ENCODE results near the gene AURKA.

DNA sequence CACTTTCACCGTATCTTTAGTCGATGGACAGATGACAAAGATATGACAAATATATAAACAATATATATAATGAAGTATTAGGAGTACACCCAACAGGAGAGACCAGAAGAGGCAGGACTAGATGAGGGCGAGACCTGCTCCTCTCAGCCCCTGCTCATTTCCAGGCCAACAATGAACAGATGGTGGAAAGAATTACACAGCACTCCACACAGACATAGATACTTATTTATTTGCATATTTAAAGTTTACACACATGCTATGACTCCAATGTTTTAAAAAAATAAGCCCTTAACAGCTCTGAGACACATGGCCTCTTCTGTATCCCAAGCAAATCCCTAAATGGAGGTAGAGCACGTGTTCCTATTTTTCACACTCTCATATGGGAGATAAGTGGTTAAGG is 22.8 kb downstream of the AURKA start:
- no peak for TF ChIP-seq CTCF (IDR thresholded peaks at IDR 0.05)
- TF ChIP-seq POLR2AphosphoS5 (IDR thresholded peaks at IDR 0.05) = no peak
- no peak for TF ChIP-seq POLR2A (IDR thresholded peaks at IDR 0.05)
